GM12892 (cell line): Measurements from ENCODE around the gene TMEM131.

Experiments
- DNase-seq: peaks from one replicate; pipeline ENCODE4 v3.0.0; 2011; ENCODE audit not compliant: insufficient read length
- FAIRE-seq: peaks from 2 replicates; lab custom pipeline; 2011; peaks lifted over from hg19 to GRCh38; lab: Jason Lieb, UNC
- POLR2A ChIP-seq: IDR thresholded peaks from 2 replicates; pipeline ENCODE4 v1.6.1; 2011; ENCODE audit warnings: low read depth, low read length, control low read depth
- POLR2AphosphoS5 ChIP-seq: IDR thresholded peaks from 2 replicates; pipeline ENCODE4 v1.6.1; 2011; ENCODE audit warnings: low read depth, low read length, control low read depth
- TAF1 ChIP-seq: IDR thresholded peaks from 2 replicates; pipeline ENCODE4 v1.6.1; 2011; ENCODE audit warnings: low read depth, mild to moderate bottlenecking, control low read depth, low read length, borderline replicate concordance

TMEM131 gene

GRCh38 chr2:97997784-97998392 is 2.1 kb upstream of the TMEM131 start:
- DNase-seq, result no peak
- TF ChIP-seq POLR2AphosphoS5, result no peak
- no peak for TF ChIP-seq POLR2A
- TF ChIP-seq TAF1, result no peak
- no peak for FAIRE-seq

GRCh38 chr2:97996679-97997078 is 931 bp upstream of the TMEM131 start:
- no peak for FAIRE-seq
- TF ChIP-seq POLR2A (no peak), POLR2AphosphoS5 (no peak), TAF1 (no peak)
- no peak for DNase-seq

DNA sequence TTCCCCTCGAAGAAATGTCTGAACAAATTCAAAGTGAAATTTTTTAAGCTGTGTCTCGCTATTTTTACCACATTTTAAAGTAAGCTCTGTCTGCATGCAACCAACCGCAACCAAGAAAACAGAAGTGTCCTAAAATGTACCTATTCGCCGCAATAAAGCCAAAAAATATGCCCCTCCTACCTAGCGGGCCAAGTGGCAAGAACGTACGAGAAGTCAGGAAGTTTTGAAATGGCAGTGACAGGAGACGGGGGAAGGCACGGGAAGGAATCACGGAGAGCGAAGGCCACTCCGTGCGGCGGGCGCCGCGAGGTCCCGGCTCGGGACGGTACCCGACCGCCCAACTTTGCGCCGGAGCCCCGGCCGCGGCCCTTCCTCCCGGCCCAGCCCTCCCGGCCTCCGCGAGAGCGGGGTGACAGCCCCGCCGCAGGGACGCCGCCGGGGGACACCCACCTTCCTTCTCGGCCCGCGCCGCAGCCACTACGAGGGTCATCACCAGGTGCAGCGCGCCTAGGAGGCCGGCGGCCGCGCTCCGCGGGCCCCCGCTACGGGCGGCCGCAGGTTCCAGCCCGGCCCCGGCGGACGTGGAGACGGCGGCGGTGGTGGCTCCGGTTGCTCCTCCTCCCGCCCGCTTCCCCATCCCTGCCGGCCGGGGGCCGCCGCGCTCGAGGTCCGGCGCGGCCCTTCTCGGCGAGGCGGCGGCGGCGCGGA is 568 bp downstream of the TMEM131 start:
- FAIRE-seq, result peak; percentile 90
- peak; percentile 49 for DNase-seq
- peak; percentile 56 for TF ChIP-seq POLR2A
- TF ChIP-seq POLR2AphosphoS5, result peak; percentile 38; the same call in 1 of the 2 replicates
- TF ChIP-seq TAF1, result no peak

DNA sequence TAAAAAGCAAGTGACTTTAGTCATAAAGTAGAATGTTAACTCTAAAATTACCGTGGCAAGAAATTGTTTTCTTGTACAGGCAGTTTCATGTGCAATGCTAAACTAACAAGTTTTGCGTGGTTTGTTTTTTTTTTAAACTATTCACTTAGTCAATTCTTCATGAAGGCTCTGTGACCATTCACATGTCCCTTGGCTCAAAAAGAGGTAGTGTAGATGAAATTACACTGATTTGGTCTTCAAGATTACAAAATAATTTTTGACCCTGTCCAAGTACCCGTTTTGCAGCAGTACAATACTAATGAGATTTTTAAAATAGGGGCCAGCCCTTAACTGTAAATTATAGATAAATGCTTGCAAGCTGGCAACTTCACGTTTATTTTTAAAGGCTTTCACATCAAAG is 1.3 kb downstream of the TMEM131 start:
- FAIRE-seq, result no peak
- TF ChIP-seq POLR2A (no peak), TAF1 (no peak), POLR2AphosphoS5 (no peak)
- no peak for DNase-seq

DNA sequence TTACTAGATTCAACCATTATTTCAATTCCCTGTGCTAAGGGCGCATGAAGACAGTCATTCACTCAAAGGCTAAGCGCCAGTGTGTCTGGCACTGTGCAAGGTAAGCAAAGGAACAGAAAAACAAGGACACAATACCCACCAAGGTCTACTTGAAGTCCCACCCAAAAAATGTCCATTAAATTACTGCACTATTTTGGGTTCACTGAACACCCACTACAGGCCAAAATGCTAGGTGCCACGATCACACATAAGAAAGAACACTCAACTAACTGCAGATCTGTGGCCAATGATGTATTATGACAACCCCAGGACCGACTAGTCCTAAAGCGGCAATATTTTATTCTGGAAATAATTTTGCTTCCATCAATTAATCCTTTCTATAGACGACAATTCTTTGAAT is 1.8 kb downstream of the TMEM131 start:
- DNase-seq (no peak), FAIRE-seq (peak; percentile 24)
- TF ChIP-seq POLR2A, result no peak
- TF ChIP-seq POLR2AphosphoS5, result no peak

GRCh38 chr2:97992836-97993825 is 2.6 kb downstream of the TMEM131 start:
- FAIRE-seq (peak; percentile 60), DNase-seq (no peak)
- no peak for TF ChIP-seq POLR2A
- no peak for TF ChIP-seq POLR2AphosphoS5
- no peak for TF ChIP-seq TAF1

- TF ChIP-seq POLR2A (no peak), POLR2AphosphoS5 (no peak), TAF1 (no peak)
- peak; percentile 70 for FAIRE-seq
- DNase-seq, result no peak
Measured at GRCh38 chr2:97991081-97991856, 4.5 kb downstream of the TMEM131 start.

- TF ChIP-seq TAF1 (no peak), POLR2A (no peak), POLR2AphosphoS5 (no peak)
- FAIRE-seq (no peak), DNase-seq (no peak)
Measured at GRCh38 chr2:97988722-97989121, 7.0 kb downstream of the TMEM131 start.

GRCh38 chr2:97985998-97986397 is 9.8 kb downstream of the TMEM131 start:
- TF ChIP-seq POLR2A, result no peak

GRCh38 chr2:97983698-97984097 is 12.1 kb downstream of the TMEM131 start:
- FAIRE-seq, result no peak
- no peak for DNase-seq
- TF ChIP-seq POLR2AphosphoS5 (no peak), TAF1 (no peak), POLR2A (no peak)

More at GRCh38 chr2:97985998-97986397, 9.8 kb downstream of the TMEM131 start:
- DNase-seq (no peak), FAIRE-seq (no peak)
